ENCODE measurements around the gene MALRD1.

DNA sequence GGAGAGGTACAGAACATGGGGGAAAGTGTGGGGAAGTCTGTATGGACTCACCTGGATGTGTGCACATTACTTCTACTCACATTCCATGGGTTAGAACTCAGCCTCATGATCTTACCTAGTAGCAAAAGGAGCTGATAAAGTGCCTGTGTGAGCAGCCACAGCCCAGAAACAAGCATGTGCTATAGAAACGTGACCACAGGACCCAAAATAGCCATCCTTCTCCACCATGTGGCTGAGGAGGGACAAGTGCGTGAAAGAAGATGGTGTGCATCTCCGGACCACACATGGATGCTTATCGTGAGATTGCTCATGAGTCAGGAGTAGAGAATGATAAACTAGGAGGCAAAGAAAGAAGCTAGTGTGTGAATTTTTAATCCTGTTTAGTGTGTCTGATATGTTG lies 431.3 kb downstream of the MALRD1 start:
- no peak for TF ChIP-seq CTCF (IDR thresholded peaks at IDR 0.05)
- TF ChIP-seq POLR2A (IDR thresholded peaks at IDR 0.05), result no peak

Measured in right lobe of liver (tissue), 4 donors.